Stimulated activated CD8-positive, alpha-beta memory T cell treated with anti-CD3 and anti-CD28 coated beads, Interleukin-7, amount 100 ng/mL, for 48 hours (primary cell): Measurements from ENCODE around the gene SMPX.

Experiments
- DNase-seq, 2 donors: peaks; one replicate each; pipeline ENCODE4 v3.0.0-alpha.2; 2020; ENCODE audit warnings: low read depth in 1 of 2; ENCODE audit errors: extremely low read depth in 1 of 2

The SMPX gene

GRCh38 chrX:21744721-21745120, 13.2 kb downstream of the SMPX start:
- DNase-seq: no peak

- no peak for DNase-seq
These were observed 13.9 kb downstream of the SMPX start for GRCh38 chrX:21744060-21744459.

GRCh38 chrX:21741869-21742701, 15.8 kb downstream of the SMPX start:
- no peak for DNase-seq

- no peak for DNase-seq
These were observed 16.6 kb downstream of the SMPX start for GRCh38 chrX:21741364-21741763.

GRCh38 chrX:21740329-21741274, 17.3 kb downstream of the SMPX start:
- DNase-seq: no peak

- DNase-seq: no peak
These were observed 19.0 kb downstream of the SMPX start for GRCh38 chrX:21738950-21739287.

- no peak for DNase-seq
These were observed 19.5 kb downstream of the SMPX start for GRCh38 chrX:21738210-21738949.

GRCh38 chrX:21735768-21736127, 22.2 kb downstream of the SMPX start:
- DNase-seq: no peak

- DNase-seq: no peak
These were observed 22.7 kb downstream of the SMPX start for GRCh38 chrX:21735038-21735767.

- no peak for DNase-seq
These were observed 23.7 kb downstream of the SMPX start for GRCh38 chrX:21734175-21734574.

GRCh38 chrX:21733705-21734104, 24.2 kb downstream of the SMPX start:
- no peak for DNase-seq

GRCh38 chrX:21730026-21730425, 27.9 kb downstream of the SMPX start:
- no peak for DNase-seq

- no peak for DNase-seq
These were observed 29.5 kb downstream of the SMPX start for GRCh38 chrX:21728276-21728968.

- DNase-seq: no peak
These were observed 32.0 kb downstream of the SMPX start for GRCh38 chrX:21725916-21726315.

- DNase-seq: no peak
These were observed 32.4 kb downstream of the SMPX start for GRCh38 chrX:21725496-21725895.

GRCh38 chrX:21723814-21724213, 34.1 kb downstream of the SMPX start:
- DNase-seq: no peak

GRCh38 chrX:21723084-21723483, 34.8 kb downstream of the SMPX start:
- no peak for DNase-seq

GRCh38 chrX:21721195-21721594, 36.7 kb downstream of the SMPX start:
- no peak for DNase-seq

- DNase-seq: no peak
These were observed 39.3 kb downstream of the SMPX start for GRCh38 chrX:21718575-21718974.

GRCh38 chrX:21717802-21718201, 40.1 kb downstream of the SMPX start:
- no peak for DNase-seq
